HG03066 (cell line): Measurements from ENCODE around the gene TET3.

ENCODE experiments used
- ATAC-seq: cut with Tn5 transposase; IDR thresholded peaks from one replicate; pipeline ENCODE4 v1.9.1; 2021; ENCODE audit warnings: low read depth; ENCODE audit not compliant: unreplicated experiment

The TET3 gene

DNA sequence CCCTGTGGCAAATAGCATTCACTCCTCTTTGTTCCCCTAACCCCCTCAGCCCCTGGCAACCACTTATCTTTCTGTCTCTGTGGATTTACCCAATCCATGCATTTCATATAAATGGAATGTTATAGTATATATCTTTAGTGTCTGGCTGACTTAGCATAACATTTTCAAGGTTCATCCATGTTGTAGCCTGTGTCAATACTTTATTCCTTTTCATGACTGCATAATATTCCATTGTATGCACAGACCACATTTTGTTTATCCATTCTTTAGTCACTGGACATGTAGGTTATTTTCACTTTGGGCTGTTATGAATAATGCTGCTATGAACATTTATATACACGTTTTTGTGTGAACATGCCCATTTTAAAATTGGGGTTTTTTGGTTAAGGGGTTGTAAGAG is 42.8 kb downstream of the TET3 start:
- no peak for ATAC-seq

- ATAC-seq: no peak
Observed at GRCh38 chr2:74028290-74028689, 43.6 kb downstream of the TET3 start.

DNA sequence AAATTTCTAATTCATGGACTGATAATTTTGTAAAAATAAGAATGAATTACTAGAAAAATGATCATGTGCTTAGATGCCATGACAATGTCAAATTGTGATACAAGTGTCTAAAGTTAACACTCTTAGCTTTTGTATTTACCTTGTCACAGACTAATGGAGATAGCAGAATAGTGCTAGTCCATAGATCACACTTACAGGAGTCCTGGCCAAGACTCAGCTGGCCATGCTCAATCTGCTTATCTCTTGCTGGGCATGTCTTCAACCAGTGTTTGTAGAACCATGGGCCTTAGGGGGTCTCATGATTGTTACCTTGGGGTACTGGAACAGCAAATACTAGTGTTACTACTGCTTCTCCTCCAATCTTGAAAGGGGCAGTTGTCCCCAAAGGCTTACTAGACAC is 44.0 kb downstream of the TET3 start:
- ATAC-seq: no peak

DNA sequence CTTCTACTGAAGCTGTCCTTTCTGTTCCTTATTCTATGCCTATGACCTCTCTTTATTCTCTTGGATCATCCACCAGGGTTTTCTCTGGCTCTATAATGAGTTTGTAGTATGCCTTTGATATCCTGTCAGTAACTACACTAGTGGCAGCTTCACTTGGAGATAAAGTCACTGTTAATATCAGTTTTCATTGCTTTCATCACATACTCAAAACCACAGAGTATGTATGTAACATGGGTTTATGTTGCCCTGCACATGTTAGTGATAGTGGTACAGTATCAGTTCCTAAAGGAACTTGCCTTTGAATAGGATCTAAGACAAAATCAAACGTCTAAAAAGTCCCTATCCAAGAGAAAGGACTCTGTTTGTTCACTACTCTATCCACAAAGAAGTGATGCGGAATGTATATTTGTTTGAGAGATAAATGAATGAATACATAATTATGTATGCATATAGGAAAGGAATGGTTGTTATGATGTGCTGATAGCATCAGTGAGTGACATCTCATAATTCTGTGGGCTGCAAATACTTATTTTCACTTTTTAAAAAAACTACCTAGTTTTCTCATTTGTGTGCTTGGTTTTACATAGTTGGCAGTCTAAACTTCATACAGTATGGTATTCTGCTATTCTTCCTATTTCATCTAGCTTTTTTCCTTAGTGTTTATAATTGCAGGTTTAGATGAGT is 45.1 kb downstream of the TET3 start:
- ATAC-seq: no peak

DNA sequence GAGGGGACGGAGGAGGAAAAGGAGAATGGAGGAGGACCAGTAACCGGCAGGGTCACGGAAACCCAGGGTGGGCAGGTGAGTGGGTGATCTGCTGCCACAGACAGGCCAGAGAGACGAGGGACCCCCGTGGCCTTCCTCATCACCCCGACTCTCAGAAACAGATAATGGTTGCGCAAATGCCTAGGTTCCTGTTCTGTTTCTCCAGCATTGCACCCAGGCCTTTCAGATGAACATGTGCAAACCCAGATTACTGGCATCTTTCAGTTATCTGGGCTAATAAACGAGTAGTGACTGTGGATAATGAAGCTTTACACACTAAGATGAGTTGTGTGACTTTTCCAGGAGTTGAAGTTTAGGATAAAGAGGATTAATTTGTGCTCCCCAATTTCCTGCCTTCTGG is 46.5 kb downstream of the TET3 start:
- ATAC-seq: no peak

DNA sequence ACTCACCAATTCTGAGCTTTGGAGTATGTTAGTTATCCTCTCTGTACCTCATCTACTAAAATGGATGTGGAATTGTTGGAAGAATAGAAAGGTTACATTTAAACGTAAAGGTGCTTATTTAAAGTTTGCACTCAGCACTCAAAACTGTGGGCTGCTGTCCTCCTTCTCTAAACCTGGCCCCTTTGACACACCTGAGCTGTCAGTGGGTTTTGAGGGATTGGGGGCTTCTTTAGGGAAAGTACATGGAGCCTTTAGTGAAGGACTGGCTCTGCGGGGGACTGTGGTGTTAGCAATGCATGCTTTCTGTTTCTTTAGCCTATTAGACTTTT is 47.2 kb downstream of the TET3 start:
- no peak for ATAC-seq

DNA sequence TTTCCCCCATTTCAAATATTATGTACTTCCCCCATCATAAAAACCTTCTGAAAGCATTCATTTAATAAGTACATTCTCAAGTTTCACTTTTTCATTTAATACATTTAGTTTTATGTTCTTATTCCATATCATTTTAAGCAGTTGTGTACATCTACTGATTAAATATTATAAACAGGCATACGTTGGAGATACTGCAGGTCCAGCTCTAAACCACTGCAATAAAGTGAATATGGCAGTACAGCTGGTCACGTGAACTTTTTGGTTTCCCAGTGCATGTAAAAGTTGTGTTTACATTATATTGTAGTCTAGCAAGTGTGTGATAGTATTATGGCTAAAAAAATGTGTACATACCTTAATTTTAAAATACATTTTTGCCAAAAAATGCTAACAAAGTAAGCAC is 48.7 kb downstream of the TET3 start:
- no peak for ATAC-seq
